GM12864 (cell line): ENCODE data around the gene PRLH.

Source experiments
- DNase-seq: peaks from one replicate; pipeline ENCODE4 v3.0.0-alpha.2; 2011; ENCODE audit warnings: low read depth
- H3K4me3 ChIP-seq: 2 replicates; pipeline ENCODE4 v1.5.1; 2011; ENCODE audit warnings: mild to moderate bottlenecking, low read depth, low read length, control low read depth
- TF ChIP-seq, protein P1 (sequence below): IDR thresholded peaks from 2 replicates; pipeline ENCODE4 v1.5.1; 2011; ENCODE audit warnings: low read depth, mild to moderate bottlenecking, moderate library complexity, low read length, control low read depth, inconsistent platforms; ENCODE audit errors: missing control alignments

PRLH gene

DNA sequence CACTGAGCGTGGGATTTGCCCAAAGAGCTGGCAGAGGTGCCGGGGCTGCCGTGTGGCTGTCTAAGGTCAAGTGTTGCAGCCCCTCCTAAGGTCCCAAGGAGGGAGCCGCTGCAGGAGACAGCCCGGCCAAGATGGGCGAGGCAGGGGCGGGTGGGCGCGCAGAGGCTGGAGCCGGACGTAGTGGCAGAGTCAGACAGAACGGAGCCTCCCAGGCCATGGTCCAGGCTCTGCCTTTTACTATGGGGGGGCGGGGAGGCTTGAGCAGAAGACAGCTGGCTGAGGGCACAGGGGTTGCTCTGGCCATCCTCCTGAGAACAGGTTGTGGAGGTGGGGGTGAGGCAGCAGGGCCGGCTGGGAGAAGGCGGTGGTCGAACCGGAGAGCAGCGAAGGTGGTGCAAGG, 27.5 kb upstream of the PRLH start:
- DNase-seq, result no peak
- H3K4me3 ChIP-seq, result no peak overlapping the region
- TF ChIP-seq, protein P1, sequence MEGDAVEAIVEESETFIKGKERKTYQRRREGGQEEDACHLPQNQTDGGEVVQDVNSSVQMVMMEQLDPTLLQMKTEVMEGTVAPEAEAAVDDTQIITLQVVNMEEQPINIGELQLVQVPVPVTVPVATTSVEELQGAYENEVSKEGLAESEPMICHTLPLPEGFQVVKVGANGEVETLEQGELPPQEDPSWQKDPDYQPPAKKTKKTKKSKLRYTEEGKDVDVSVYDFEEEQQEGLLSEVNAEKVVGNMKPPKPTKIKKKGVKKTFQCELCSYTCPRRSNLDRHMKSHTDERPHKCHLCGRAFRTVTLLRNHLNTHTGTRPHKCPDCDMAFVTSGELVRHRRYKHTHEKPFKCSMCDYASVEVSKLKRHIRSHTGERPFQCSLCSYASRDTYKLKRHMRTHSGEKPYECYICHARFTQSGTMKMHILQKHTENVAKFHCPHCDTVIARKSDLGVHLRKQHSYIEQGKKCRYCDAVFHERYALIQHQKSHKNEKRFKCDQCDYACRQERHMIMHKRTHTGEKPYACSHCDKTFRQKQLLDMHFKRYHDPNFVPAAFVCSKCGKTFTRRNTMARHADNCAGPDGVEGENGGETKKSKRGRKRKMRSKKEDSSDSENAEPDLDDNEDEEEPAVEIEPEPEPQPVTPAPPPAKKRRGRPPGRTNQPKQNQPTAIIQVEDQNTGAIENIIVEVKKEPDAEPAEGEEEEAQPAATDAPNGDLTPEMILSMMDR, result no peak

DNA sequence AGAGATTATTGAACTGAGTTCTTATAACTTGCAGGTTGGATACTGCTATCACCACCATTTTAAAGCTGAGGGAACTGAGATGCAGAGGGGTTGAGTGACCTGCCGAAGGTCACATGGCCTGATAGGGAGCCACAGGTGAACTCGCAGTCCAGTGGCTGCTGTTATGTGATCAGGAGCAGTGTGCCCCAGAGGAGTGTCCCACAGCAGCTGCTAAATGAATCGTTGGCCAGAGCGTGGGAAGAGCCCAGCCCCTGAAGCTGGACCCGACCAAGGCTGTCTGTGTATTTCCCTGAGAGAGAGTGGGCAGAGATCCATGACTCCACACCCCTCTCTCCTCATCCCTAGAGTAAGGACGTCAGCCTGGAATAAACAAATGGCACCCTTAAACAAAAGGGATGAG, 26.7 kb upstream of the PRLH start:
- TF ChIP-seq, protein P1, result no peak
- no peak overlapping the region for H3K4me3 ChIP-seq
- DNase-seq, result no peak

DNA sequence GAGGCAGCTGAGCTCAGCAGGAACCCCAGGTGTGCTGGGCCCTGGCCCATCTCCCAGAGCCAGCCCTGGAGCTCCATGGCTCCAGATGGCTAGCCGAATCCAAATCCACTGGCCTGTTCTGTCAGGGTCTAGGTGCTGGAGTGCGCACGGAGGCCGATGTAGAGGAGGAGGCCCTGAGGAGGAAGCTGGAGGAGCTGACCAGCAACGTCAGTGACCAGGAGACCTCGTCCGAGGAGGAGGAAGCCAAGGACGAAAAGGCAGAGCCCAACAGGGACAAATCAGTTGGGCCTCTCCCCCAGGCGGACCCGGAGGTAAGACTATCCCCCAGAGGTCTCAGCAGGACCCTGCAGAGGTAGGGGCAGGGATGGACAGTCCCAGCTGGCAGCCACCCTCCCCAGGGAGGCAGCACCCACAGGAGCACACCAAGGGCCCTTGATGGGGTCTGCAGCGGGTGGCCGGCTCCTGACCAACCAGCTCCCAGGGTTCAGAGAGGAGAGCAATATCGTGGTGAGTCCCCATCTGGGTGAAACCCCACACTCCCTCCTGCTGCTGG, 26.1 kb upstream of the PRLH start:
- H3K4me3 ChIP-seq, result no peak overlapping the region
- TF ChIP-seq, protein P1, result no peak
- DNase-seq, result no peak

DNA sequence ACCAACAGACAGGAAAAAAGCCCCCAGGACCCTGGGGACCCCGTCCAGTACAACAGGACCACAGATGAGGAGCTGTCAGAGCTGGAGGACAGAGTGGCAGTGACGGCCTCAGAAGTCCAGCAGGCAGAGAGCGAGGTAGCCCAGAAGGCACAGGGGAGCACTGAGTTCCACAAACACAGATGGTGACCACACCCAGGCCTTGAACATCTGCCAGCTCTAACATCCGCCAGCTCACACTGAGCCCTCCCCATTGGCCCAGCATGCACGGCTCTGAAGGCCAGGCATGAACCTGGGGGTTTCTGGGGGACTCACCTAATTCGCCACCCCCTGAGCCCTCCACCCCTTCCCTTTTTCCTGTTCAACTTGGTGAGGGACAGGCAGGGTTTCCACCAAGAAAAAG, 25.6 kb upstream of the PRLH start:
- H3K4me3 ChIP-seq, result no peak overlapping the region
- DNase-seq, result no peak
- TF ChIP-seq, protein P1, result no peak

DNA sequence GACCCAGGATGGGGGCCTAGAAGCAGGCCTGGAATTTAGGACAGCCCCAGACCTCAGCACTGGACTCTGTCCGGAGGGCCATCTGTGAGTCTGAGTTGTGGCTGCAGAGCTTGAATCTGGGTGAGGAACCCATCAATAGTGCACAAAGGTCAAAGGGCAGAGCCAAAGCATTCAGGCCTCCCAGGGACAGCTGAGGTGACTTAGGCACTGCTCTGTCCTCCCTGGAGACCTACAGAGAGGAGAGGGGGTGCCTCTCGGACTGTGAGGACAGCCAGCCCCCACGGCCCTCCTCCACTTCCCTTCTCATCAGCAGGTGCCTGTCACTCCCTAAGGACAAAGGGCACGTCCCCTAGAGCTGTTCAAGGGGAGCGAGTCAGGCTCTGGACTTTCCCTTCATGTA, 25.1 kb upstream of the PRLH start:
- TF ChIP-seq, protein P1, result no peak
- DNase-seq, result no peak
- no peak overlapping the region for H3K4me3 ChIP-seq

DNA sequence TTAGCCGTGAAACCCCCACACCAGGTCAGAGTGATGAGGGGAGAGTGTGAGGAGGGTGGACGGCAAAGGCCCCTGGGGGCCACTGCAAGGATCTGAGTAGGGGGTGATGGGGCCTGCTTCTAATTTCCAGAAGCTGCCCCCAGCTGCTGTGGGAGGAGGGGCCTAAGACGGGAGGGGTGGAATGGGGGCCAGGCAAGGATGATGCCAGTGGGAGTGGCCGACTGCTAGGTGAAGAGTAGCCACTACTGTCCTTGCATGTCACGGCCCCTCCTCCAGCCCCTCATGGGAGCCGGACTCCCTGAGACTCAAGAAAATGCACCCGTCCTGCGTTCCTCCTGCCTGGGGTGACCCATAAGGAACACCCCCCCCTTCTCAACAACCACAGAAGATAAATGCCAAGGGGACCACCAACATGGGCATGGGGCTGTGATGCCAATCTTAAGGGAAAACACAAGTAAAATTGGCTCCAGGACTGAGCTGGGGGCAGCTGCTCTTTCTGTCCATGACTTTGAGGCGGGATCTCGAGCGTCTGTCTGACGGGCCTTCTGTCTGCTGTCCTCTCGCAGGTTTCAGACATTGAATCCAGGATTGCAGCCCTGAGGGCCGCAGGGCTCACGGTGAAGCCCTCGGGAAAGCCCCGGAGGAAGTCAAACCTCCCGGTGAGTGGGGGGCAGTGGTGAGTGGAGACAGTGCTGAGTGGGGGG, 24.2 kb upstream of the PRLH start:
- DNase-seq, result no peak
- H3K4me3 ChIP-seq, result no peak overlapping the region
- TF ChIP-seq, protein P1, result no peak
